Upper lobe of left lung (tissue), 6 donors: Measurements from ENCODE around the gene PNPLA7. TPM values are rescaled to one million over a fixed set of nuclear protein-coding genes. Genes with fewer than 3 reads are reported as not detected.

Source experiments
- ATAC-seq, 2 donors: fragments of 200-7000 bp; cut with Tn5 transposase; one replicate each; pipeline ENCODE4 v1.9.1; 2022; ENCODE audit warnings: mild to moderate bottlenecking in 2 of 2, moderate library complexity in 2 of 2; ENCODE audit not compliant: low FRiP score in 2 of 2
- DNase-seq, 2 donors: peaks; one replicate each; pipeline ENCODE4 v3.0.0-alpha.2; 2019 to 2020
- H3K27ac ChIP-seq, 4 donors: fragments of 200-600 bp; sonication (generic); one replicate each; pipeline ENCODE4 v1.5.1; 2016 to 2019
- H3K27me3 ChIP-seq, 4 donors: fragments of 200-600 bp; sonication (generic); one replicate each; pipeline ENCODE4 v1.5.1; 2017 to 2019
- H3K36me3 ChIP-seq, 4 donors: fragments of 200-600 bp; sonication (generic); one replicate each; pipeline ENCODE4 v1.5.1; 2016 to 2019
- H3K4me1 ChIP-seq, 4 donors: fragments of 200-600 bp; sonication (generic); one replicate each; pipeline ENCODE4 v1.5.1; 2018 to 2019
- H3K4me3 ChIP-seq, 4 donors: fragments of 200-600 bp; sonication (generic); one replicate each; pipeline ENCODE4 v1.5.1; 2017 to 2019; ENCODE audit warnings: mild to moderate bottlenecking in 2 of 4, moderate library complexity in 1 of 4
- H3K9me3 ChIP-seq, 4 donors: fragments of 200-600 bp; sonication (generic); one replicate each; pipeline ENCODE4 v1.5.1; 2018 to 2019
- EP300 ChIP-seq, 4 donors: sonication (generic); formaldehyde crosslinking; IDR thresholded peaks; one replicate each; pipeline ENCODE4 v1.5.1; 2017; ENCODE audit warnings: antibody characterized with exemption in 4 of 4, control low read depth in 2 of 4
- POLR2A ChIP-seq, 4 donors: fragments of 450-650 bp; IDR thresholded peaks; one replicate each; pipeline ENCODE4 v1.5.1; 2016 to 2017; ENCODE audit warnings: antibody characterized with exemption in 4 of 4, mild to moderate bottlenecking in 2 of 4
- POLR2AphosphoS5 ChIP-seq, 2 donors: sonication (generic); formaldehyde crosslinking; IDR thresholded peaks; one replicate each; pipeline ENCODE4 v1.5.1; 2017; ENCODE audit warnings: antibody characterized with exemption in 2 of 2
- WGBS, 2 donors: methylation state at CpG; one replicate each; pipeline ENCODE4 v1.1.5; 2017 to 2018; 5-methylcytosine and 5-hydroxymethylcytosine counted together
- total RNA-seq, 6 donors: library from RNA; depleted of rRNA in 4 of 6; stranded (reverse); fragments of >200 nt in 4 of 6; gene quantifications; one replicate each; pipeline versions ENCODE4 v1.1.0 to v1.2.1, GENCODE V29; 2016 to 2021
- TF ChIP-seq, protein P1 (sequence below), 6 experiments: fragments of 450-650 bp in 4 of 6; fragments of 200-600 bp in 2 of 6; sonication (generic) in 2 of 6; IDR thresholded peaks; one replicate each; pipeline ENCODE4 v1.5.1; 2016 to 2019; ENCODE audit warnings: antibody characterized with exemption in 6 of 6
- donor health status: DM: no; HTN: no; CAD: no; lungs with moderate emphysema.
- donor health status: DM: no; HTN: yes; CAD: no; lungs with severe emphysema.

PNPLA7 gene
- total RNA-seq, 6 donors from 2014 or later: 6.0 to 104 (median 14.0) TPM

DNA sequence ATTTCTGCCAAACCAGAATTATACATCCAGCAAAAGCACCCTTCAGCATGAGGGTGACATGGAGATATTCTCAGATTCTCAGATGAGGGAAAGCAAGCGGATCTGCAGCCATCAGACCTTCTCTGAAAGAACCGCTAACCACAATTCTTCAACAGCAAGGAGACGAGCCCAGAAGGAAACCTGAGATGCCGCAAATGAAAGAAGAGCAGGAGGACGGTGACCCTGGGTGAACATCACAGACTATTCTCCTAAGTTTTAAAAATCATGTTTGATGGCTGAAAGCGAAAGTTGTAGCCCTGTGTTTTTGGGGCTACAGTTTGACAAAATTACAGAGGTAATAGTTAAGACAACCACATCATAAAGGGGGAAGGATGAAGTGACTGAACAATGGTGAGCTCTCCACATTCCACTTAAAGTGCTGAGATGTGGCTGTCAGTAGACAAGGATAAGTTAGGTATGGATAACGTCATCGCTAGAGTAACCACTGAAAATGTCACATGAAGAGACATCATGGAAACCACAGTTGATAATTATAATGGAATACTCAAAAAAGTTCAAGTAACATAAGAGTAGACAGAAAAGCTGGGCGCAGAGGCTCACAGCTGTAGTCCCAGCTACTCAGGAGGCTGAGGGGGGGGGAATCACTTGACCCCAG is 59.5 kb downstream of the PNPLA7 start:
- DNase-seq: no peak

DNA sequence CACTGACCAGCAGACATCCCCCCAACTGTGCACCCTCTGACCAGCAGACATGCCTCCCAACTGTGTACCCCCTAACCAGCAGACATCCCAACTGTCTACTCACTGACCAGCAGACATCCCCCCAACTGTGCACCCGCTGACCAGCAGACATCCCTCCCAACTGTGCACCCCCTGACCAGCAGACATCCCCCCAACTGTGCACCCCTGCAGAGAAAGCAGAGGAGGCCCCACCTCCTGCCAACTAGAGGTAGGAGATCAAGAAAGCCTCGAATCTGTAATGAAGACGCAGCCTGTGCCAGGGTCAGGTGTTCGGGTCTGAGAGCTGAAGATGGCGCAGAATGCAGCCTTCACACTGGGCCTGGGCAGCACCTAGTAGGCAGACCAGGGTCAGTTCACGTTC is 61.3 kb downstream of the PNPLA7 start:
- 92 to 95% methylated on average over 5 to 6 of the region's 6 CpGs for WGBS, 2 donors
- H3K27ac ChIP-seq: no peak overlapping the region
- ATAC-seq: no peak
- H3K4me1 ChIP-seq: peaks cover 0 to 4% (median 1%) of the 10 kb centered on the region in 4 donors
- DNase-seq: no peak
- H3K36me3 ChIP-seq: no peaks in the 10 kb centered on the region
- H3K4me3 ChIP-seq: no peak overlapping the region
- no peaks in the 10 kb centered on the region for H3K27me3 ChIP-seq
- no peak for TF ChIP-seq EP300 (IDR thresholded peaks at IDR 0.05)
- TF ChIP-seq, protein P1, sequence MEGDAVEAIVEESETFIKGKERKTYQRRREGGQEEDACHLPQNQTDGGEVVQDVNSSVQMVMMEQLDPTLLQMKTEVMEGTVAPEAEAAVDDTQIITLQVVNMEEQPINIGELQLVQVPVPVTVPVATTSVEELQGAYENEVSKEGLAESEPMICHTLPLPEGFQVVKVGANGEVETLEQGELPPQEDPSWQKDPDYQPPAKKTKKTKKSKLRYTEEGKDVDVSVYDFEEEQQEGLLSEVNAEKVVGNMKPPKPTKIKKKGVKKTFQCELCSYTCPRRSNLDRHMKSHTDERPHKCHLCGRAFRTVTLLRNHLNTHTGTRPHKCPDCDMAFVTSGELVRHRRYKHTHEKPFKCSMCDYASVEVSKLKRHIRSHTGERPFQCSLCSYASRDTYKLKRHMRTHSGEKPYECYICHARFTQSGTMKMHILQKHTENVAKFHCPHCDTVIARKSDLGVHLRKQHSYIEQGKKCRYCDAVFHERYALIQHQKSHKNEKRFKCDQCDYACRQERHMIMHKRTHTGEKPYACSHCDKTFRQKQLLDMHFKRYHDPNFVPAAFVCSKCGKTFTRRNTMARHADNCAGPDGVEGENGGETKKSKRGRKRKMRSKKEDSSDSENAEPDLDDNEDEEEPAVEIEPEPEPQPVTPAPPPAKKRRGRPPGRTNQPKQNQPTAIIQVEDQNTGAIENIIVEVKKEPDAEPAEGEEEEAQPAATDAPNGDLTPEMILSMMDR (IDR thresholded peaks at IDR 0.05): no peak
- TF ChIP-seq POLR2AphosphoS5 (IDR thresholded peaks at IDR 0.05): no peak
- TF ChIP-seq POLR2A (IDR thresholded peaks at IDR 0.05): no peak
- H3K9me3 ChIP-seq: no peaks in the 10 kb centered on the region

More for the DNA sequence above, 59.5 kb downstream of the PNPLA7 start:
- Histone ChIP-seq H3K4me1 (peaks cover 0 to 10% (median 5%) of the 10 kb centered on the region in 4 donors), H3K36me3 (no peaks in the 10 kb centered on the region), H3K4me3 (no peak overlapping the region), H3K9me3 (no peaks in the 10 kb centered on the region), H3K27me3 (no peaks in the 10 kb centered on the region), H3K27ac (no peak overlapping the region)
- TF ChIP-seq POLR2AphosphoS5 (IDR thresholded peaks at IDR 0.05) (no peak), EP300 (IDR thresholded peaks at IDR 0.05) (no peak), POLR2A (IDR thresholded peaks at IDR 0.05) (no peak)
- TF ChIP-seq, protein P1 (IDR thresholded peaks at IDR 0.05): no peak
- ATAC-seq: no peak
- WGBS, 2 donors: 85 to 92% methylated on average over 9 of the region's 9 CpGs

DNA sequence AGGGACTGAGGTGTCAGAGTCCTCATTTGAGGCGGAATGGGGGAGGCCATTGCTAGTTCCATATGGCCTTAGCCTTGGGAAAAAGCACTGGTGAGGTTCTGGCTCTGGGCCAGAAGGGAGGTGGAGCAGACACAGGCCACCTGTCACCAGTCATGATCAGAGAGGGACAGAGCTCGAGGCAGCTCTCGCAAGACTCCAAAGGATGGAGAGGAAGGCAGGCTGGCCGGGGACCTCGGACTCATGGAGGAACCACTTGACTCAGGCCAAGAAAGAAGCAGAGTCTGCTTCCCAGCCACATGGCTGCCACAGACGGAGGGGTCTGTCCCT is 61.9 kb downstream of the PNPLA7 start:
- ATAC-seq (no peak), DNase-seq (no peak)
- Histone ChIP-seq H3K9me3 (no peaks in the 10 kb centered on the region), H3K4me3 (no peak overlapping the region), H3K4me1 (no peaks in the 10 kb centered on the region), H3K36me3 (no peaks in the 10 kb centered on the region), H3K27me3 (no peaks in the 10 kb centered on the region), H3K27ac (no peak overlapping the region)
- 66 to 70% methylated on average over 6 of the region's 6 CpGs for WGBS, 2 donors
- TF ChIP-seq POLR2AphosphoS5 (IDR thresholded peaks at IDR 0.05) (peak; percentile 17 to 38), EP300 (IDR thresholded peaks at IDR 0.05) (no peak)

DNA sequence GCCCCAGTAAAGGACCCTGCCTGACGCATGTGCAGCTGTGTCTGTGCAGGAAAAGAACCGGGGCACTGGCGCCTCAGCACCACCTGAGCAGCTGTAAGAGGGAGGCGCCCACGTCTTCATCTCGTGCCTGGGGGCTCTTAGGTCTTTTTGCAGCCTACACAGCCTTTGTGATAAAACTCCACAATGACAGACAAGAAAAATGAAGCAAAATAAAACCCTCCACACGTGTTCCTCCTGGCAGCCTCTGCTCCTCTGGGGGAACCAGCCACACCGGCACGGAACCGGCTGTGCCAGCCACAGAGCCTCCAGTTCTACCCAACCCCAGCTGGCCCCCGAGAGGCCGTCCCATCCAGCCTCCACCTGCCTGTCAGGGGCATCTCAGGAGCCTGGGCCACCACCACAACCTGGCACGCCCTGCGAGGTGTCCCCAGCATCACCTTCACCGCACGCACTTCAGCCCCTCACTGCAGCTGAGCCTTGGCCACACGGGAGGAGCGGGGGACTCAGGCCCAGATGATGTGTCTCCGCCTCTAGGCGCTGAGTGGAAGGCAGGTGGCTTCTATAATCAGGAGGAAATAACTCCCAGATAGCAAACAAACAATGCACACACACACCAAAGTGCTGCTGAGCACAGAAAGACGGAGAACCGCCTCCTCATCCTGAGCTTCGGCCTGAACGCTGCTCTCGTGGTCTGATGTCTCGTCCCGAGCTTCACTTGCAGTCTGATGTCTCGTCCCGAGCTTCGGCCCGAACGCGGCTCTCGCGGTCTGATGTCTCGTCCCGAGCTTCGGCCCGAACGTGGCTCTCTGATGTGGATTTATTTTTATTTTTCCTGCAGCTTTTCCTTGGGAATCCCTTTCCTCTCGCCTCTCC is 62.5 kb downstream of the PNPLA7 start:
- no peak overlapping the region for H3K27ac ChIP-seq
- WGBS, 2 donors: 69 to 86% methylated on average over 38 to 41 of the region's 41 CpGs
- H3K9me3 ChIP-seq: no peaks in the 10 kb centered on the region
- no peaks in the 10 kb centered on the region for H3K36me3 ChIP-seq
- no peaks in the 10 kb centered on the region for H3K4me1 ChIP-seq
- TF ChIP-seq POLR2A (IDR thresholded peaks at IDR 0.05) (no peak), POLR2AphosphoS5 (IDR thresholded peaks at IDR 0.05) (no peak), EP300 (IDR thresholded peaks at IDR 0.05) (no peak)
- TF ChIP-seq, protein P1 (IDR thresholded peaks at IDR 0.05): no peak
- no peaks in the 10 kb centered on the region for H3K27me3 ChIP-seq
- H3K4me3 ChIP-seq: no peak overlapping the region
- DNase-seq (peak in 1 of 2 donors; percentile 75), ATAC-seq (no peak)

DNA sequence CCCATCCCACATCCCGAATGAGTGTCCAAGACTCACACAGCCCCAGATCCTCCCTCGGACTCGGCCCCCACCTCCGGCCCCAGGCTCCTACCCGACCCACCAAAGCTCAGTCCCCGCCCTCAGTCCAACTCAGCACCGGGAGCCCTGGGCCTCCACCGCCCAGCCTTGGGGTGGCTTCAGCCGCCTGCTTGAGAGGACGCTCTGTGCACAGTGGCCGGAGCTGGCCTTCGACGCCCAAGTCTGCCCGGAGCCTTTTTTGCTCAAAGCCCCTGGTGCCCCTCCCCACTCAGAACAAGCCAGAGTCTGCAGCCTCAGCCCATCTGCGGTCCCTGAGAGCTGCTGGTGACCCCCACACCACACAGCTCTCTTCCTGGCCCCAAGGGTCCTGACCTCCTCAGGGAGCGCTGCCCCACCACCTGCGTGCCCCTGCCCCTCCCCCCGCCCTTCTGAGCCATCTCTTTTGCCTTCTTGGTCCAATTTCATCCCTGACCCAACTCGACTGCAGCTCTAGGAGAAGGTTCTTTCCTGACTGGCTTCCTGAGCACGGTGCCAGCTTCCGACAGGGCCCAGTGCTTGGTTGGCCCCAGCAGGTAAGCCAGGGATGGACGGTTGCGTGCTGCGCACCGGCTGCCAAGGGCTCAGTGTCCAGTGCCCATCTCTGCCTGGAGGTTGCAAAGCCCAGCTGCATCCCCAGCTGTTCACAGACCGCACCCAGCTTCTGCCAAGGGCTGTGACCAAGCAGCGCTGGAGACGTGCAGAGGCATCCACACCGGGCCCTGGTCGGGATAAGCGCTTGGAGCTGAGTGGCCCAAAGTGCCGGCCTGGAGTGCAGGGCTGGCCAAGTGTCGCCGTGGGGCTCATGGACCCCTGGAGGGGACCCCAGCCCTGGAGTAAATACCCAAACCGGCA is 63.4 kb downstream of the PNPLA7 start:
- no peak overlapping the region for H3K27ac ChIP-seq
- no peaks in the 10 kb centered on the region for H3K36me3 ChIP-seq
- no peak overlapping the region for H3K4me3 ChIP-seq
- no peaks in the 10 kb centered on the region for H3K4me1 ChIP-seq
- no peak for ATAC-seq
- H3K27me3 ChIP-seq: no peaks in the 10 kb centered on the region
- peak in 1 of 2 donors; percentile 75 for DNase-seq
- no peak for TF ChIP-seq EP300 (IDR thresholded peaks at IDR 0.05)
- no peak for TF ChIP-seq POLR2A (IDR thresholded peaks at IDR 0.05)
- TF ChIP-seq, protein P1 (IDR thresholded peaks at IDR 0.05): no peak
- WGBS, 2 donors: 82 to 85% methylated on average over 20 to 30 of the region's 35 CpGs
- H3K9me3 ChIP-seq: no peaks in the 10 kb centered on the region
